Hepatic stellate cell (primary cell): ENCODE data around the gene MCTP1.

Experiments
- DNase-seq: peaks from one replicate; pipeline ENCODE4 v3.0.0; 2011; ENCODE audit warnings: low spot score

MCTP1 gene

GRCh38 chr5:95114305-95114704 is 170.6 kb downstream of the MCTP1 start:
- no peak for DNase-seq

GRCh38 chr5:95113489-95113888 is 171.4 kb downstream of the MCTP1 start:
- DNase-seq = no peak

- DNase-seq = no peak
These were observed 173.8 kb downstream of the MCTP1 start for GRCh38 chr5:95111141-95111540.

GRCh38 chr5:95110118-95110517 is 174.8 kb downstream of the MCTP1 start:
- no peak for DNase-seq

- no peak for DNase-seq
These were observed 177.8 kb downstream of the MCTP1 start for GRCh38 chr5:95107138-95107537.

GRCh38 chr5:95105638-95106037 is 179.3 kb downstream of the MCTP1 start:
- no peak for DNase-seq

GRCh38 chr5:95102687-95103086 is 182.2 kb downstream of the MCTP1 start:
- no peak for DNase-seq

GRCh38 chr5:95102080-95102479 is 182.8 kb downstream of the MCTP1 start:
- DNase-seq = no peak

- DNase-seq = no peak
These were observed 184.3 kb downstream of the MCTP1 start for GRCh38 chr5:95100551-95100950.

GRCh38 chr5:95098012-95098411 is 186.9 kb downstream of the MCTP1 start:
- DNase-seq = no peak

- no peak for DNase-seq
These were observed 191.7 kb downstream of the MCTP1 start for GRCh38 chr5:95093211-95093610.

- no peak for DNase-seq
These were observed 194.1 kb downstream of the MCTP1 start for GRCh38 chr5:95090774-95091173.

- no peak for DNase-seq
These were observed 197.0 kb downstream of the MCTP1 start for GRCh38 chr5:95087816-95088317.

- DNase-seq = no peak
These were observed 197.7 kb downstream of the MCTP1 start for GRCh38 chr5:95086927-95087815.

GRCh38 chr5:95084757-95085156 is 200.1 kb downstream of the MCTP1 start:
- no peak for DNase-seq

- DNase-seq = no peak
These were observed 201.3 kb downstream of the MCTP1 start for GRCh38 chr5:95083606-95084005.

GRCh38 chr5:95081982-95082381 is 202.9 kb downstream of the MCTP1 start:
- DNase-seq = no peak

- peak; percentile 22 for DNase-seq
These were observed 203.4 kb downstream of the MCTP1 start for GRCh38 chr5:95081500-95081960.

GRCh38 chr5:95080441-95080840 is 204.5 kb downstream of the MCTP1 start:
- DNase-seq = no peak

GRCh38 chr5:95080030-95080429 is 204.9 kb downstream of the MCTP1 start:
- DNase-seq = no peak

- DNase-seq = no peak
These were observed 206.0 kb downstream of the MCTP1 start for GRCh38 chr5:95078868-95079267.

GRCh38 chr5:95076395-95077185 is 208.3 kb downstream of the MCTP1 start:
- no peak for DNase-seq

GRCh38 chr5:95075111-95075510 is 209.8 kb downstream of the MCTP1 start:
- DNase-seq = no peak
